ENCODE results near the gene MGAT3.
"Not testable (repeated sequence)": the region's sequence is repeated elsewhere in the genome, so short reads cannot be mapped to it uniquely, and the experiment has no call there.

Gene MGAT3, protein sequence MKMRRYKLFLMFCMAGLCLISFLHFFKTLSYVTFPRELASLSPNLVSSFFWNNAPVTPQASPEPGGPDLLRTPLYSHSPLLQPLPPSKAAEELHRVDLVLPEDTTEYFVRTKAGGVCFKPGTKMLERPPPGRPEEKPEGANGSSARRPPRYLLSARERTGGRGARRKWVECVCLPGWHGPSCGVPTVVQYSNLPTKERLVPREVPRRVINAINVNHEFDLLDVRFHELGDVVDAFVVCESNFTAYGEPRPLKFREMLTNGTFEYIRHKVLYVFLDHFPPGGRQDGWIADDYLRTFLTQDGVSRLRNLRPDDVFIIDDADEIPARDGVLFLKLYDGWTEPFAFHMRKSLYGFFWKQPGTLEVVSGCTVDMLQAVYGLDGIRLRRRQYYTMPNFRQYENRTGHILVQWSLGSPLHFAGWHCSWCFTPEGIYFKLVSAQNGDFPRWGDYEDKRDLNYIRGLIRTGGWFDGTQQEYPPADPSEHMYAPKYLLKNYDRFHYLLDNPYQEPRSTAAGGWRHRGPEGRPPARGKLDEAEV

DNA sequence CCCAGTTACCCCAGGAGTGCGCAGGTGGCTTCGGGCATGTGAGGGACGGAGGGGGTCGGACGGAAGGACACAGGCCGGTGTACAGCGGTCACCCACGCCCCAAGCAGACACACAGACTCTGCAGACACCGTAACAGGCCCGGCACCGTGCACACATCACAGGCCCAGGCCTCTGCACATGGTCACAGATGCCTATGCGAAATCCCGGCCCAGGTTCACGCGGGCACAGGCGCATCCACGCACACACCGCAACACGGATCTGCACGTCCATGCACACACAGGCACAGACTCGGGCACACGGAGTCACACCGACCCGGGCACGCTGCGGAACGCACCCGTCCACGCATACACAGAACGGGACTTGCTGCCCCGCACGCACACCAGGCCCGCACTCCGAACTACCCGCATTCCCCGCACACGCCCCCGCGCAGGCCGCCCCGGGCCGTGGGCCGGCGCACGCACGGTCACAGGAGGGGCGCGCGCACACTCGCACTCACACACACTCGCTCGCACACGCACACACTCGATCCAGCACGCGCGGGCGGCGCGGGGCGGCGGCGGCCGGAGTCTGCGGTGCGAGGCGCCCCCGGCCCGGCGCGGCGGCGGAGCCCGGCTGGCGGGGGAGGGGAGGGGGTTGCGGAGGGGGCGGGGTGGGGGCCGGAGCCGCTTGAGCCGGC, at the start of gene MGAT3:
MGAT3 (plus strand) TSS at position 491 of the 676 bp plus-strand sequence. CDS start 30,336 bp downstream, outside the sequence.
- no peak for DNase-seq (ENCODE audit: low read depth)

DNA sequence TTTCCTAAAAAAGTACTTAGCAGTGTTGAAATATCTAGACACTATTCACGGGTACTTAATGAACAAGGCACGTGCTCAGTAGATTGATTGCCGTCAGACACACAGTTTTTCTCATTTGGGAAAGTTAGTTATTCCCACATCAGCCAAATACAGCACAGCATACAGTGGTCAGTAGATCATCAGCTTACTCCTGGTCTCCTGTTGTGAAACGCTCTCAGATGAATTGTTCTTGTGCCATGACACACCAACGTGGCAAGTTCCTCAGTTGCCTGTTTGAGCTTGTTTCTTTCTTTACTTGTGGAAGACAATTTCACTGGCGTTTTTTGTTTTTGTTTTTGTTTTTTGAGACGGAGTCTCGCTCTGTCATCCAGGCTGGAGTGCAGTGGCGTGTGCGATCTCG, 48.6 kb upstream of the MGAT3 start:
- no peak for DNase-seq (ENCODE audit: low read depth)

DNA sequence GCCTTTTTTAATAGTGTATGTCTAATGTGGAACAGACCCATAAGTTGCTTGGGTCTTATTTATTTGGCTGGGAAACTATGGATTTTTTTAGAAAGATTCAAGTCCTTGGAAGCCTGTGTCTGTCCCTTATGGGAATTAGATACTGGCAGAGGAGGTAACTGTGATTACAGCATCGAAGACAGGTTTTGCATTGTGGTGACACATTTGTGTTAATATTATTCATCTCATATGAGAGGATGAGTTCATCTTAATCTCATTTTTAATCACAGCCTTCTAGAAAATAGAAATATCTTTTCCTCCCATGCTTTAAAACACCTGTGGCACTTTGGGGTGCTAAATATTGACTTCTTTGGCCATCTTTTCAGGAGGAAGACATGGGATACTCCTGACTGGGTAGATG, 48.0 kb upstream of the MGAT3 start:
- DNase-seq (ENCODE audit: low read depth), result no peak

DNA sequence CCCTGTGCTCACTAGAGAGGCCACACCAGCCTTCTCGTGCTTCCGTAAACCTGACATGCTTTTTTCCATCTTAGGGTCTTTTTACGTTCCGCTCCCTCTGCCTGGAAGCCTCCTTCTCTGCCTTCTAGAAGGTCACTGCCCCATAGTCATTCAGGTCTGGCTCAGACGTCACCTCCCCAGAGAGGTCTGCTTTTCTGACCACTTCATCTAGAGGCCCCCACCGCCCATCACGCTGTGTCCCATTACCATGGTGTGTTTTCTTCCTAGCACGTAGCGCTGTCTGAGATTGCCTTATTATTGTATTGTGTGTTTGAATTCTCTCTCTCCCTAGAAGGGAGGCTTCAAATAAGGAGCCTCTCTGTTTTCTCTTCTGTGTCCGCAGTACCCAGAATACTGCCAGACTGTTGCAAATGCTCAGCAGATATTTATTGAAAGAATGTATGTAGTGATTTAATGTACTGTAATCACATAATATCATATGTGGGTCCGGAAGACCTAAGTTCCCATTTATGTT, 47.2 kb upstream of the MGAT3 start:
- no peak for DNase-seq (ENCODE audit: low read depth)

DNA sequence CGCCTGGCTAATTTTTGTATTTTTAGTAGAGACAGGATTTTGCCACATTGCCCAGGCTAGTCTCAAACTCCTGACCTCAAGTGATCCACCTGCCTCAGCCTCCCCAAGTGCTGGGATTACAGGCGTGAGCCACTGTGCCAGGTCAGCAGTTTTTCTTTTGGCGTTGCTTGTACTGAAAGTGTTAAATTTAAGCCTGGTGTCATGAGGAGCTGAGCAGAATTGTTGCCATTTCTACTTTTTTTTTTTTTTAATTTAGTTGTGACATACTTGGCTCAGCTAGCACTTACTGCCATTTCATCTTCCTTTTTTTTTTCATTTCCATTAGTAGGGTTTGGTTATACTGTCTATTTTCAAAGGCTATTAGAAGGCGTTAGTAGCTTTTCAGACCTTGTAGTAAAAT, 46.5 kb upstream of the MGAT3 start:
- no peak for DNase-seq (ENCODE audit: low read depth)

DNA sequence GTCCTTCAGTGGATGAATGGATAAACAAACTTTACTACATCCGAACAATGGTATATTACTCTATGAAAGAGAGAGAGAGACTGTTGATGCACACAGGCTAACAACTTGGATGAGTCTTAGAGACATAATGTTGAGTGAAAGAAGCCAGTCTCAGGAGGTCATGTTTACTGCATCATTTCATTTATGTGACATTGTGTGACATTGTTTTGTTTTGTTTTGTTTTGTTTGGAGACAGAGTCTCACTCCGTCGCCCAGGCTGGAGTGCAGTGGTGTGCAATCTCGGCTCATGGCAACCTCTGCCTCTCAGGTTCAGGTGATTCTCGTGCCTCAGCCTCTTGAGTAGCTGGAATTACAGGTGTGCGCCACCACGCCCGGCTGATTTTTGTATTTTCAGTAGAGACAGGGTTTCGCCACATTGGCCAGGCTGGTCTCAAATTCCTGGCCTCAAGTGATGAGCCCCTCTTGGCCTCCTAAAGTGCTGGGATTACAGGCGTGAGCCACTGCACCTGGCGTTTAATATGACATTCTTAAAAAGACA, 44.9 kb upstream of the MGAT3 start:
- not testable (repeated sequence) for DNase-seq (ENCODE audit: low read depth)

DNA sequence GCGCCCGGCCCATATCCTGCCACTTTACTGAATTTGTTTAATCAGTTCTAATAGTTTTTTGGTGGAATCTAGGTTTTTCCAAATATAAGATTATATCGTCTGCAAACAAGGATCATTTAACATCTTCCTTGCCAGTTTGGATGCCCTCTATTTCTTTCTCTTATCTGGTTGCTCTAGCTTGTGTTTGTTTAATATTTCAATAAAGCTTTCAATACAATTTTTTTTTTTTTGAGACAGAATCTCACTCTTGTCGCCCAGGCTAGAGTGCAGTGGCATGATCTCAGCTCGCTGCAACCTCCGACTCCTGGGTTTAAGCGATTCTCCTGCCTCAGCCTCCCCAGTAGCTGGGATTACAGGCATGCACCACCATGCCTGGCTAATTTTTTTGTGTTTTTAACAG, 43.6 kb upstream of the MGAT3 start:
- not testable (repeated sequence) for DNase-seq (ENCODE audit: low read depth)

DNA sequence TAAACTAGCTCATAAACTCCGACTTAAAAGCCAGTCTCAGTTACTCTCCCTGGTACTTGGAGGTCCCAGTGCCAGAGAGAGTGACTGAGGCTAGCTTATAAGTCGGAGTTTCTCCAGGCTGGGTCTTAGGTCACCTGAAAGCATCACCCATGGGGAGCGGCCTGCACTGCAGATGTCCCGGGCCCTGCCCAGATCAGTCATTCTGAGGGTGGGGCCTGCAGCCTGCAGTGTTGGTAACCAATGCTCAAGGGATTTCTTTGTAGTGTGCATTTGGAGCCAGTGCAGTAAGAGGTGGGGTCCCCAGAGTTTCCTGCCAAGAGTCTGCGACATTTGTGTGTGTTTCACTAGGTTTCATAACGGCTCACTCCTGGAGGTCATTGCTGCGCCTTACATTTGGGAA, 42.4 kb upstream of the MGAT3 start:
- no peak for DNase-seq (ENCODE audit: low read depth)

DNA sequence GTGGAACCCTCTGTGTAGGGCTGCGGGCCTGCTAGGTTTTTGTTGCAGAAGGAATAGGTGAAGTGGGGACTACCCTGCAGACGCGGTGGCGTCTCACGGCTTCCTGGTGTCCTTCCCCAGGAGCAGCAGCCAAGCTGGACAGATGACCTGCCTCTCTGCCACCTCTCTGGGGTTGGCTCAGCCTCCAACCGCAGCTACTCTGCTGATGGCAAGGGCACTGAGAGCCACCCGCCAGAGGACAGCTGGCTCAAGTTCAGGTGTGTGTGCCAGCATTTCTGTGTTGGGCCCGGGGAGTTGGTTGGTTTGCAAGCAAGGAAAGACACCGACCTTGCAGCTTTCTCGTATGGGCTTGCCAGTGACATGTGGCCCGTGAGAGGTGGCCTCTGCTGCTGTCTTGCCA, 41.9 kb upstream of the MGAT3 start:
- no peak for DNase-seq (ENCODE audit: low read depth)

DNA sequence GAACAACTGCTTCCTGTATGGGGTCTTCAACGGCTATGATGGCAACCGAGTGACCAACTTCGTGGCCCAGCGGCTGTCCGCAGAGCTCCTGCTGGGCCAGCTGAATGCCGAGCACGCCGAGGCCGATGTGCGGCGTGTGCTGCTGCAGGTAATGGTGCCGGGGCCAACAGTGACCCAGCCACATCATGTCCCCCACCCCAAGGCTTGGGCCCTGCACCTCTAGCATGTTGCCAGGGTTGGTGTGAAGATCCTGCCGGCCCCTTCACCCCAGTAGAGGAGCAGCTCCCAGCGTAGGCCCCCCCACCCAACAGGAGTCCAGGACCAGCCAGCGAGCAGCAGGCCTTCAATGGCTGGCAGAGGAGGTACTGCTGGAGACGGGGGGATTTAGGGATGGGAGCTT, 41.3 kb upstream of the MGAT3 start:
- no peak for DNase-seq (ENCODE audit: low read depth)

DNA sequence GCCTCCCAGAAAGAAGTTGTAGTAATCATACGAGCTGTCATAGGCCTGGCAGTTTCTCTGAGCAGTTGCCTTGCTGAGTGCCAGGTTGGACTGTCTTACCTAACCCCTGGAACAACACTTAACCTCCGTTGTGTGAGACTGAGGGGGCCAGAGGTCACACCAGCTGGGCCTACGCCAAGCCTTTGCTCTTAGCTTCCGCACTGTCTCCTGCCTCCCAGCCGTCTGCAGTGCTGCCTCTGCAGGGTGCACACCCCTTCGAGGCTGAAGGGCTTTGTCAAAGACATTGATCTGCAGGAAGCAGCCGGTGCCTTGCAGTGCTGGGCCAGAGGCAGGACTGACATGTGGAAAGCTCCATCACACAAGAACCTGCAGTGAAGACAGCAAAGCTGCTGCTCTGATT, 40.5 kb upstream of the MGAT3 start:
- no peak for DNase-seq (ENCODE audit: low read depth)

DNA sequence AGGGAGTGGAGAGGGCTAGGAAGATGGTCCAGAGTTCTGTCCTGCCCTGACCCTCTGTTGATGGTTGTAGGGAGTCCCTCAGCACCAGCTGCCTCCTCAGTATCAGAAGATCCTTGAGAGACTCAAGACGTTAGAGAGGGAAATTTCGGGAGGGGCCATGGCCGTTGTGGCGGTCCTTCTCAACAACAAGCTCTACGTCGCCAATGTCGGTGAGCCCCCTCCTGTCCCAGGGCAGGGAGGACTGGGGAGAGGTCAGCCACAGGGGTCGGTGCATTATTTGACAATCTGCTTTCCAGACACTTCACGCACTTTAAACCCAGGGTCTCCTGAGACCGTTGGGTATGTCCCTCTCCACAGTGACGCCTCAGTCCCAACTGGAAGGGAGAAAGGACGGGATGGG, 39.2 kb upstream of the MGAT3 start:
- no peak for DNase-seq (ENCODE audit: low read depth)

DNA sequence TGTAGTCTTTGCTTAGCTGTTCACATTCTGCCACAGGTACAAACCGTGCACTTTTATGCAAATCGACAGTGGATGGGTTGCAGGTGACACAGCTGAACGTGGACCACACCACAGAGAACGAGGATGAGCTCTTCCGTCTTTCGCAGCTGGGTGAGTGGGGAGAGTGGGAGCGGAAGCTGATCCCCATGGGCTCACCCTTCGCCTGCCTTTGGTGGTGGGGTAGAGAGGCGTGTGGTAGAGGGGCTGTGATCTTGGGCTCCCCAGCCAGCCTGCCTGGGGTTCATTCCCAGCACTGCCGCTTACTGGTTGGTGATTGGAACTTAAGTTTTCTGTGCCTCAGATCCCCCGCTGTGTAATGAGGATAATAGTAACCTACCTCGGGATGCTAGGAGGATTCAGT, 38.1 kb upstream of the MGAT3 start:
- DNase-seq (ENCODE audit: low read depth), result no peak

DNA sequence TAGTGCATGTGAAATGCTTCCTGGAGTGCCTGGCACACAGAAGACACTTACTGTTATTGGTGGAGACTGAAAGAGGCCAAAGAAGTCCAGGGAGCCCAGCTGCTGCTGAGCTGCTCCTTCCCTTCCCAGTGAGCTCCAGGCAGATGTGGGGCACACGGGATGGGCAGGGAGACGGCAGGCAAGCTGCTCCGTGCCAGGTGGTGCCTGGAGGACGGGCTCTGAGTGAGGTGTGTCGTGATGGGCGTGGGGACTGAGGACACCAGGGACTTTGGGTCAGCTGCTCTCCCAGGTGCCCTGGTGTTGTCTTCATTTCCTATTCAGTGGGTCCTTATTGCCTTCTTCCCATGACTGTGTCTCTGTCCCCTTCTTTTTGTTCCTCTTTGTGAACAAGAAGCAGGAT, 37.7 kb upstream of the MGAT3 start:
- no peak for DNase-seq (ENCODE audit: low read depth)

DNA sequence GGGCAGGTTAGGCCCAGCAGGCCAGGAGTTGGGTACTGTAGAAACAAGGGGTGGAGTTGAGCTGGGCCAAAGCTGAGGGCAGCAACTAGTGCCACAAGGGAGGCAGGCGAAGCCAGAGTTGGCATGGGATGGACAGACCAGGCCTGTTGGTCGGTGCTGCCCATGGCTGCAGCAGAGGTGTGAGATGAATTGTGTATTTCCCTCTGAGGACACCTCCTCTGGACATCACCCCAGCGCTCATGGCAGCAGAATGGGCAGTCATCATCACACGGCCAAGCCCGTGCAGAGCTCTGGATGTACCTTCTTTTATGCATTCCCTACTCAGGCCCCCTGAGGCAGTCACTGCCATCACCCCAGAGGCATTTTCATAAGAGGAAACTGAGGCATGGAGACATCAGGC, 36.9 kb upstream of the MGAT3 start:
- no peak for DNase-seq (ENCODE audit: low read depth)

DNA sequence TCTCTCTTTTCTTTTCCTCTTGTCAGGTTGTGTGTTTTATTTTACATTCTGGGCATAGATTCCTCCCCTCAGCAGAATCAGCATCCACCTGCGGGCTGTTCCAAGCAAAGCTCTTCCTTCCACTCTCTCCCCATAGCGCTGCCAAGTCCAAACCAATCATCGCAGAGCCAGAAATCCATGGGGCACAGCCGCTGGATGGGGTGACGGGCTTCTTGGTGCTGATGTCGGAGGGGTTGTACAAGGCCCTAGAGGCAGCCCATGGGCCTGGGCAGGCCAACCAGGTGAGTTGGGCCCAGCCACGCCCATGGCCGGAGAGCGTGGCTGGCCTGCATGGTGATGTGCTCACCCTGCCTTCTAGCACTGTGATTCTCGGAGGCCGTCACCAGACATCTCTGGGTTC, 35.1 kb upstream of the MGAT3 start:
- DNase-seq (ENCODE audit: low read depth), result no peak

DNA sequence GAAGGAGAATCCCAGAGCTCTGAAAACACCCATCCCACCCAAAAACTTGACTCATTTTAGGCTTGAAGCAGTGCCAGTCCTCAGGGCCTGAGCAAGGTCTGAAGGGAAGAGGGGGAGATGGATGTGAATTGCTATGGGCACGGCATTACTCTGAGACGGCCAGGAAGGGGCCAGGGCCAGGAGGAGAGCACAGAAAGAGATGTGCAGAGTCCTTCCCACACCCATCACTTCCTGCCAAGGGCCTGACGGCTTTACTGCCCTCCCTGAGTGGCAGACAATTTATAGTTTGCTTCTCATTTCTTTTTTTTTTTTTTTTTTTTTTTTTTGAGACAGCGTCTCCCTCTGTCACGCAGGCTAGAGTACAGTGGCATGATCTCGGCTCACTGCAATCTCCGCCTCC, 34.7 kb upstream of the MGAT3 start:
- no peak for DNase-seq (ENCODE audit: low read depth)

DNA sequence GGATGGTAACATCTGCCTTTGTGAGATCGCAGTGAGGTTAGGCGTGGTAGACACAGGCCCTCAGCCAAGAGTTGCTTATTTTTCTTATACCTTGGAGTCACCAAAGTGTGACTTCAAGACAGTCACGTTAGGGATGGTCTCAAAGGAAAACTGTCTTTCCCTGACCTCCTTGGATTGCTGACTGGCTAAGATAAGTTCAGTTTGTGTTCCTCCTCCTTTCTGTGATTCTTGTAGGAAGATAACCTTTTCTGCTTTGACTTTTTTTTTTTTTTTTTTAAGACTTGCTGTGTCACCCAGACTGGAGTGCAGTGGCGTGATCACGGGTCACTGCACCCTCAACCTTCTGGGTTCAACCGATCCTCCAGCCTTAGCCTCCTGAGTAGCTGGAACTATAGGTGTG, 34.1 kb upstream of the MGAT3 start:
- DNase-seq (ENCODE audit: low read depth), result no peak

DNA sequence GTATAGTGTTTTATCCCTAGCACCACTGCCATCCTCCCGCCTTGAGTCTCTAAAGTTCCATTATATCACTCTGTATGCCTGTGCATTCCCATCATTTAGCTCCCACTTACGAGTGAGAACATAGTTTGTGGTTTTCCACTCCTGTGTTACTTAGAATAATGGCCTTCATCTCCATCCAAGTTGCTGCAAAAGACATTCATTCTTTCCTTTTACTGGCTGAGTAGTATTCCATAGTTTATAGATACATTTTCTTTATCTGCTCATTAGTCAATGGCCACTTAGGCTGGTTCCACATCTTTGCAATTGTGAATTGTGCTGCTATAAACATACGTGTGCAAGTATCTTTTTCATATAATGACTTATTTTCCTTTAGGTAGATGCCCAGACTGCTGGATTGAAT, 32.8 kb upstream of the MGAT3 start:
- DNase-seq (ENCODE audit: low read depth), result no peak

DNA sequence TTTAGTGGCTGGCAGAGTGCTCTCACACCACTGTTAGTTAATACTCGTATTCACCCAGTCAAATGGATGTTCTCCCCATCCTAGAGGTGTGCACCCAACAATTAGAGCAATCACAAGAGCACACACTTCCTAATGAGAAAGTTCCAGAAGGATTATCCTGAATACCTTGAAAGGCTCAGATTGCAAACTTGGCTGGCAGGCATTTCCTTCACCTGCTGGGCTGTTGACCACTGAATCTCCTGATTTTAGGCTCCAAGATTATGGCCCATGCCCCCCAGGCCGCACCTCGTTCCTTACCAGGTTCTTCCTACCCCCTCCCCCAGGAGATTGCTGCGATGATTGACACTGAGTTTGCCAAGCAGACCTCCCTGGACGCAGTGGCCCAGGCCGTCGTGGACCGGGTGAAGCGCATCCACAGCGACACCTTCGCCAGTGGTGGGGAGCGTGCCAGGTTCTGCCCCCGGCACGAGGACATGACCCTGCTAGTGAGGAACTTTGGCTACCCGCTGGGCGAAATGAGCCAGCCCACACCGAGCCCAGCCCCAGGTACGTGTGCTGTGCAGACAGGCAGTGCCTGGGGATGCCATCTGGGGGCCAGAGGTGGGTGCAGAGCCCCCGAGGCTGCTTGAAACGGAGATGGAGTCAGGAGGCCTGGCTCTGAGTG, 30.3 kb upstream of the MGAT3 start:
- no peak for DNase-seq (ENCODE audit: low read depth)

DNA sequence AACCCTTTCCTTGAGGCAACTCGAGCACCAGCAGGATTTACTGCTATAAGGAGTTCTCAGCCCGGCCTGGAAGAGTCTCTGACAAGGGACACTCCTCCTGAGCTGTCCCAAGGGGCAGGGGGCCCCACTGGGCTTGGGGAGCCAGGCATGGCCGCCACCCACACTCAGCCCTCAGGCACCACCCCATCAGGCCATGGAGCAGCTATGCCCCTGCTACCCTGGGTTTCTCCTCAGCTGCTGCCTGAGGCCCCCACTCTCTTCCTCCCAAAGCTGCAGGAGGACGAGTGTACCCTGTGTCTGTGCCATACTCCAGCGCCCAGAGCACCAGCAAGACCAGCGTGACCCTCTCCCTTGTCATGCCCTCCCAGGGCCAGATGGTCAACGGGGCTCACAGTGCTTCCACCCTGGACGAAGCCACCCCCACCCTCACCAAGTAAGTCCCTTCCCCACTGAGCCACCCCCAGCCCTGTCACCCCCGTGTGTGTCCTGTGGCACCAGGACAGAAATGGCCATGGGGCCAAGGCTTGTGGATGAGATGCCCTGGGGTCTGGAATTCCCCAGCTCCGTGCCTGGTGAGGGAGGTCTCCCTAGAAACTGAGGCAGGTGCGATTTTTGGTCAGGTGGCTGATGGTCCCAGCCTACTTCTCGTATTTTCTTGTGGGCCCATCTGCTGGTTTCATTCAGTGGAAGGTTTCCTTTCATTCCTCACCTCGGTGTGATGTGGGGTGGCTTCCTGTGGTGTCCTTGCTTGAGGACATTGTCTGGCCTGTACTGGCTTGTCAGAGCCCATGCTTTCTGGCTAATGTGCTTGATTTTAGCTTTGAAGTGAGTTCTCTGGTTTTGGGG, 28.8 kb upstream of the MGAT3 start:
- DNase-seq (ENCODE audit: low read depth), result no peak
